Measurements from ENCODE around the gene AKT1S1. TPM values are rescaled to one million over a fixed set of nuclear protein-coding genes. Genes with fewer than 3 reads are reported as not detected.

The AKT1S1 gene
- total RNA-seq, 4 donors from 2014 or later, result 23.8 to 56.8 (median 43.4) TPM

- TF ChIP-seq POLR2A (IDR thresholded peaks at IDR 0.05), result no peak
- H3K4me1 ChIP-seq, result peaks cover 0 to 4% of the 10 kb centered on the region in 2 donors
- in situ Hi-C loops (cut with MboI; ENCODE audit: low sequenced_read_pairs in 4 of 4), result no loop called here
These were observed 36.0 kb upstream of the AKT1S1 start for GRCh38 chr19:49912965-49913685.

DNA sequence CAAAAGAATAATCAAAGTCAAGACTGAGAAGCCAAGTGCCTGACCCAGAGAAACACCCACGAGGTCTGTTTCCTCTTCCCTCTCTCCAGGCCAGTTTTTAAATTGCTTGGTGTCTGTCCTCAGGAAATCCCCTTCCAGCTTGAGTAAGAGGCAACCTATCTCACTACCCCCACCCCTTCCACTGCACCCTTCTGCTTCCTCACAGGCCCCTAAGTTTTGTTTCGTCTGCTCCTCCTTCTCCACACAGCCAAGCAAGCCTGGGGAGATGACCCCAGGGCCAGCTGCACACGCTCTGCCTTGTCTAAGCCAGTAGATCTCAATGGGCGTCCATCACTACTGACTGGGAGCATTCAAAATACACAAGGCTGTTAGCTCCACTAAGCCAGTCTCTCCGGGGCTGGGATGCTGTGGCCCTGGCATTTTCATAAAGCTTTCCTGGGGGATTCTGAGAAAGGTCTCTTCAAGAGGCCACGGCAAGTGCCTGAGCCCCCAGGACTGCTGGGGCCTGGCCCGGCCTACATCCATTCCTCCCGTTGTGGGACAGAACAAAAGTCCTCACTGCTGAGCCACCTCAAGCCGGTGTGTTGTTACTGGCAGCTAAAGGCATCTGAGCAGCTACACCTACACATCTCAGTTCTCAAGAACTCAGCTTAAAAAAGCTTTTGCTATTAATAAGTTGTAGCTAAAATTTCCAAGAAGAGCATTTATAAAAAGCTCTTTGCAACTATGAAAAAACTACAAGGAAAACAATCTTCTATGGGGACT lies 34.4 kb upstream of the AKT1S1 start:
- TF ChIP-seq POLR2A (IDR thresholded peaks at IDR 0.05), result no peak
- TF ChIP-seq, protein P1, sequence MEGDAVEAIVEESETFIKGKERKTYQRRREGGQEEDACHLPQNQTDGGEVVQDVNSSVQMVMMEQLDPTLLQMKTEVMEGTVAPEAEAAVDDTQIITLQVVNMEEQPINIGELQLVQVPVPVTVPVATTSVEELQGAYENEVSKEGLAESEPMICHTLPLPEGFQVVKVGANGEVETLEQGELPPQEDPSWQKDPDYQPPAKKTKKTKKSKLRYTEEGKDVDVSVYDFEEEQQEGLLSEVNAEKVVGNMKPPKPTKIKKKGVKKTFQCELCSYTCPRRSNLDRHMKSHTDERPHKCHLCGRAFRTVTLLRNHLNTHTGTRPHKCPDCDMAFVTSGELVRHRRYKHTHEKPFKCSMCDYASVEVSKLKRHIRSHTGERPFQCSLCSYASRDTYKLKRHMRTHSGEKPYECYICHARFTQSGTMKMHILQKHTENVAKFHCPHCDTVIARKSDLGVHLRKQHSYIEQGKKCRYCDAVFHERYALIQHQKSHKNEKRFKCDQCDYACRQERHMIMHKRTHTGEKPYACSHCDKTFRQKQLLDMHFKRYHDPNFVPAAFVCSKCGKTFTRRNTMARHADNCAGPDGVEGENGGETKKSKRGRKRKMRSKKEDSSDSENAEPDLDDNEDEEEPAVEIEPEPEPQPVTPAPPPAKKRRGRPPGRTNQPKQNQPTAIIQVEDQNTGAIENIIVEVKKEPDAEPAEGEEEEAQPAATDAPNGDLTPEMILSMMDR (IDR thresholded peaks at IDR 0.05 in 4 of 5, conservative IDR thresholded peaks at IDR 0.05 in 1 of 5), result no peak
- Histone ChIP-seq H3K4me1 (peaks cover 0 to 11% of the 10 kb centered on the region in 2 donors), H3K9me3 (no peaks in the 10 kb centered on the region), H3K4me3 (no peak overlapping the region), H3K36me3 (peaks cover 0 to 41% of the 10 kb centered on the region in 2 donors), H3K27me3 (no peaks in the 10 kb centered on the region), H3K27ac (no peak overlapping the region)
- DNase-seq (no peak), ATAC-seq (peak in 1 of 2 donors; percentile 28)
- in situ Hi-C loops (cut with MboI; ENCODE audit: low sequenced_read_pairs in 4 of 4) (no loop called here), intact Hi-C loops (cut with DNase I; ENCODE audit: low total_unique reads) (no loop called here)

More at GRCh38 chr19:49912965-49913685, 36.0 kb upstream of the AKT1S1 start:
- Histone ChIP-seq H3K27me3 (no peaks in the 10 kb centered on the region), H3K9me3 (no peaks in the 10 kb centered on the region), H3K36me3 (peaks cover 0 to 35% of the 10 kb centered on the region in 2 donors), H3K27ac (no peak overlapping the region), H3K4me3 (no peak overlapping the region)
- no peak for DNase-seq
- ATAC-seq, result no peak
- intact Hi-C loops (cut with DNase I; ENCODE audit: low total_unique reads), result no loop called here

DNA sequence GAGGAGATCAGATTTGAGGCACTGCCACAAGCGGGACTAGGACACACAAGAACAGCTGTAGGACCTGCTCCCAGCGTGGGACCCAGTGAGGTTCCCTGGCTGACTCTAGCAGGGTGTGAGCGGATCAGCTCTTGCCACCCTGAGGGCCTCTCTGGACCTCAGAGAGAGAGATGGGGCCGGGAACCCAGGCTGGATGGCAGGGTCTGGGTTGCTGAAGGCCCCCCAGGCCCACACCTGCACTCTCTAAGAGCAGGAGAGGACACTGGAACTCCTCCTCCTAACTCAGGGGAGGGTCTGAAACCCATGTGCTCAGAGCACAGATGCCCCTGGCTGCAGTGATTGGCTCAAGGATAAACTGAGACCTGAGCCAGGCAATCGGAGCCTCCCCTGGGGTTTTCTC lies 33.0 kb upstream of the AKT1S1 start:
- DNase-seq, result no peak
- H3K27me3 ChIP-seq, result no peaks in the 10 kb centered on the region
- H3K9me3 ChIP-seq, result no peaks in the 10 kb centered on the region
- H3K27ac ChIP-seq, result no peak overlapping the region
- H3K4me3 ChIP-seq, result no peak overlapping the region
- in situ Hi-C loops (cut with MboI; ENCODE audit: low sequenced_read_pairs in 4 of 4), result no loop called here
- TF ChIP-seq POLR2A (IDR thresholded peaks at IDR 0.05), result no peak
- TF ChIP-seq, protein P1 (IDR thresholded peaks at IDR 0.05 in 4 of 5, conservative IDR thresholded peaks at IDR 0.05 in 1 of 5), result no peak
- peaks cover 0 to 34% of the 10 kb centered on the region in 2 donors for H3K36me3 ChIP-seq
- H3K4me1 ChIP-seq, result peaks cover 0 to 11% of the 10 kb centered on the region in 2 donors
- ATAC-seq, result no peak
- intact Hi-C loops (cut with DNase I; ENCODE audit: low total_unique reads), result no loop called here

GRCh38 chr19:49908480-49909420 lies 31.6 kb upstream of the AKT1S1 start:
- no peaks in the 10 kb centered on the region for H3K9me3 ChIP-seq
- H3K4me1 ChIP-seq, result peaks cover 0 to 11% of the 10 kb centered on the region in 2 donors
- in situ Hi-C loops (cut with MboI; ENCODE audit: low sequenced_read_pairs in 4 of 4), result no loop called here
- DNase-seq (no peak), ATAC-seq (no peak)
- H3K27me3 ChIP-seq, result no peaks in the 10 kb centered on the region
- intact Hi-C loops (cut with DNase I; ENCODE audit: low total_unique reads), result no loop called here
- H3K27ac ChIP-seq, result no peak overlapping the region
- H3K36me3 ChIP-seq, result peaks cover 0 to 30% of the 10 kb centered on the region in 2 donors
- TF ChIP-seq POLR2A (IDR thresholded peaks at IDR 0.05), result no peak
- TF ChIP-seq, protein P1 (IDR thresholded peaks at IDR 0.05 in 4 of 5, conservative IDR thresholded peaks at IDR 0.05 in 1 of 5), result no peak
- H3K4me3 ChIP-seq, result no peak overlapping the region
